ENCODE measurements around the gene TRABD2B.

TRABD2B gene

GRCh38 chr1:47914952-47915676, 82.1 kb downstream of the TRABD2B start:
- H3K27ac ChIP-seq (ENCODE audit: extremely low read depth, low read depth, low read length) = no peak overlapping the region
- no peaks in the 10 kb centered on the region for H3K36me3 ChIP-seq (ENCODE audit: control insufficient read depth in 2 of 2, insufficient read depth in 1 of 2, low read length in 2 of 2)
- H3K9me3 ChIP-seq (ENCODE audit: control insufficient read depth, insufficient read depth, low read depth, low read length) = no peaks in the 10 kb centered on the region
- POLR2A ChIA-PET = interaction anchor here (0.6 kb wide), 1 partner anchor 121 kb away, joined by 5 read pairs; no protein-coding TSS in a partner anchor
- TF ChIP-seq ZNF174 (tag by site-specific recombination; IDR thresholded peaks at IDR 0.05) (no peak), KLF10 (tag by site-specific recombination; IDR thresholded peaks at IDR 0.05) (no peak), PATZ1 (tag by site-specific recombination; IDR thresholded peaks at IDR 0.05) (no peak), ZNF837 (tag by site-specific recombination; IDR thresholded peaks at IDR 0.05) (no peak), TRIM28 (IDR thresholded peaks at IDR 0.05; ENCODE audit: borderline replicate concordance, low read length) (no peak), ZNF530 (tag by site-specific recombination; IDR thresholded peaks at IDR 0.05; ENCODE audit: low read depth) (no peak)
- no peaks in the 10 kb centered on the region for H3K4me1 ChIP-seq (ENCODE audit: control insufficient read depth, insufficient read depth, low read length)
- no peak overlapping the region for H3K4me3 ChIP-seq (ENCODE audit: low read depth, low read length)
- CTCF ChIA-PET = no interaction called here

GRCh38 chr1:47914218-47914938, 82.8 kb downstream of the TRABD2B start:
- Histone ChIP-seq H3K4me1 (ENCODE audit: control insufficient read depth, insufficient read depth, low read length) (no peaks in the 10 kb centered on the region), H3K9me3 (ENCODE audit: control insufficient read depth, insufficient read depth, low read depth, low read length) (no peaks in the 10 kb centered on the region), H3K4me3 (ENCODE audit: low read depth, low read length) (no peak overlapping the region), H3K27ac (ENCODE audit: extremely low read depth, low read depth, low read length) (no peak overlapping the region), H3K36me3 (ENCODE audit: control insufficient read depth in 2 of 2, insufficient read depth in 1 of 2, low read length in 2 of 2) (no peaks in the 10 kb centered on the region)
- ChIA-PET POLR2A (no interaction called here), CTCF (no interaction called here)
- no peak for TF ChIP-seq ZNF580 (tag by site-specific recombination; IDR thresholded peaks at IDR 0.05)
- TF ChIP-seq HIC1 (tag by site-specific recombination; IDR thresholded peaks at IDR 0.05) = no peak
- no peak for TF ChIP-seq ZNF692 (tag by site-specific recombination; IDR thresholded peaks at IDR 0.05)
- TF ChIP-seq ZNF510 (tag by site-specific recombination; IDR thresholded peaks at IDR 0.05; ENCODE audit: insufficient replicate concordance) = no peak
- TF ChIP-seq ZBTB21 (tag by site-specific recombination; IDR thresholded peaks at IDR 0.05) = no peak
- TF ChIP-seq ZNF660 (tag by site-specific recombination; IDR thresholded peaks at IDR 0.05) = no peak
- no peak for TF ChIP-seq OVOL3 (tag by site-specific recombination; IDR thresholded peaks at IDR 0.05)
- TF ChIP-seq ZNF639 (tag by site-specific recombination; IDR thresholded peaks at IDR 0.05) = no peak
- no peak for TF ChIP-seq ATF2 (tag by site-specific recombination; IDR thresholded peaks at IDR 0.05; ENCODE audit: low read depth)
- no peak for TF ChIP-seq OSR2 (tag by site-specific recombination; IDR thresholded peaks at IDR 0.05)
- TF ChIP-seq MZF1 (tag by site-specific recombination; IDR thresholded peaks at IDR 0.05; ENCODE audit: borderline replicate concordance) = no peak
- TF ChIP-seq ZNF747 (tag by site-specific recombination; IDR thresholded peaks at IDR 0.05) = no peak
- TF ChIP-seq ZNF600 (tag by site-specific recombination; IDR thresholded peaks at IDR 0.05) = no peak
